PFSK-1 (cell line): Measurements from ENCODE around the gene MLN.

Experiments
- FOXP2 ChIP-seq: optimal IDR thresholded peaks from 2 replicates; pipeline ENCODE3; 2011; ENCODE audit warnings: borderline replicate concordance, control low read depth, inconsistent platforms; ENCODE audit not compliant: insufficient read depth; ENCODE audit errors: extremely low read length, extremely low read depth
- POLR2AphosphoS5 ChIP-seq: IDR thresholded peaks from 2 replicates; pipeline ENCODE4 v1.6.1; 2012; ENCODE audit warnings: low read depth, mild to moderate bottlenecking, control low read depth, low read length, moderate library complexity
- SIN3A ChIP-seq: IDR thresholded peaks from 2 replicates; pipeline ENCODE4 v1.6.1; 2012; ENCODE audit warnings: mild to moderate bottlenecking, low read length, moderate library complexity, borderline replicate concordance; ENCODE audit not compliant: insufficient read depth
- TAF1 ChIP-seq: IDR thresholded peaks from 2 replicates; pipeline ENCODE4 v1.6.1; 2012; ENCODE audit warnings: low read length, control low read depth, borderline replicate concordance; ENCODE audit not compliant: insufficient read depth
- TF ChIP-seq, protein P1 (sequence below), 2 experiments: IDR thresholded peaks; 2 replicates each; pipeline versions ENCODE4 v1.6.1 to v1.8.0; 2011 to 2012; ENCODE audit warnings: low read depth in 2 of 2, low read length in 2 of 2, control low read depth in 1 of 2, inconsistent platforms in 1 of 2, mild to moderate bottlenecking in 1 of 2, moderate library complexity in 1 of 2; ENCODE audit not compliant: insufficient read depth in 1 of 2

MLN gene

DNA sequence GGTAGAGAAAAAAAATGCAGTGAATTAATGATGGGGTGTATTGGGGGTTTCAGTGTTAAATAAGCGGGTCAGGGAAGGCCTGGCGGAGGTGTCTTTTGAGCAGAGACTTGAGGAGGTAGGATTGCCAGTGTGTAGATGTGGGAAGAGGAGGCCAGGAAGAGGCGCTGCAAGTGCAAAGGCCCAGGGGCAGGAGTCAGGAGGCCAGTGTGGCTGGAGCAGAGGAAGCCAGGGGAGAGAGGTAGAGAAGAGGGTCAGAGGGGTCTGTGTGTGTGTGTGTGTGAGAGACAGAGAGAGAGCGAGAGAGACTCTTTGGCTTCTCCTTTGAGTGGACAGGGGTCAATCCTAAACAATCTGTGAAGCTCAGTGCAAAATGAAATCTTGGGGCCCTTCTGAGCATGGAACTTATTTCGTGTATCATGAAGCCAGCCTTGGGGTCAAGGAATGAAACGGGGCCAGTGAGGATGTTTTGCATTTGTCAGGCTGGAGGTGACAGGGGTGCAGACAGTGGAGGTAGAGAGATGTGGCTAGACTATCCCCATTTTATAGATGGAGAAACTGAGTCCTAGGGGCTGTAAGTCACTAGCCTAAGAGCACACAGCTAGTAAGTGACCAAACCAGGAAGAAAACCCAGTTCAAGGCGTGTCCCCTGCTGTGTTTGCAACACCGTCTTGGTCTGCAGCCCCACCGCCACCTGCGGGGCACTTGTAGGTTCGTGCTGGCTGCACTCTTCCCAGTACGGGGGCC lies 47.4 kb downstream of the MLN start:
- no peak for TF ChIP-seq SIN3A
- no peak for TF ChIP-seq TAF1
- TF ChIP-seq, protein P1, sequence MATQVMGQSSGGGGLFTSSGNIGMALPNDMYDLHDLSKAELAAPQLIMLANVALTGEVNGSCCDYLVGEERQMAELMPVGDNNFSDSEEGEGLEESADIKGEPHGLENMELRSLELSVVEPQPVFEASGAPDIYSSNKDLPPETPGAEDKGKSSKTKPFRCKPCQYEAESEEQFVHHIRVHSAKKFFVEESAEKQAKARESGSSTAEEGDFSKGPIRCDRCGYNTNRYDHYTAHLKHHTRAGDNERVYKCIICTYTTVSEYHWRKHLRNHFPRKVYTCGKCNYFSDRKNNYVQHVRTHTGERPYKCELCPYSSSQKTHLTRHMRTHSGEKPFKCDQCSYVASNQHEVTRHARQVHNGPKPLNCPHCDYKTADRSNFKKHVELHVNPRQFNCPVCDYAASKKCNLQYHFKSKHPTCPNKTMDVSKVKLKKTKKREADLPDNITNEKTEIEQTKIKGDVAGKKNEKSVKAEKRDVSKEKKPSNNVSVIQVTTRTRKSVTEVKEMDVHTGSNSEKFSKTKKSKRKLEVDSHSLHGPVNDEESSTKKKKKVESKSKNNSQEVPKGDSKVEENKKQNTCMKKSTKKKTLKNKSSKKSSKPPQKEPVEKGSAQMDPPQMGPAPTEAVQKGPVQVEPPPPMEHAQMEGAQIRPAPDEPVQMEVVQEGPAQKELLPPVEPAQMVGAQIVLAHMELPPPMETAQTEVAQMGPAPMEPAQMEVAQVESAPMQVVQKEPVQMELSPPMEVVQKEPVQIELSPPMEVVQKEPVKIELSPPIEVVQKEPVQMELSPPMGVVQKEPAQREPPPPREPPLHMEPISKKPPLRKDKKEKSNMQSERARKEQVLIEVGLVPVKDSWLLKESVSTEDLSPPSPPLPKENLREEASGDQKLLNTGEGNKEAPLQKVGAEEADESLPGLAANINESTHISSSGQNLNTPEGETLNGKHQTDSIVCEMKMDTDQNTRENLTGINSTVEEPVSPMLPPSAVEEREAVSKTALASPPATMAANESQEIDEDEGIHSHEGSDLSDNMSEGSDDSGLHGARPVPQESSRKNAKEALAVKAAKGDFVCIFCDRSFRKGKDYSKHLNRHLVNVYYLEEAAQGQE (IDR thresholded peaks at IDR 0.05; ENCODE audit: insufficient read depth in 1 of 2, low read depth in 2 of 2, low read length in 2 of 2): no peak

DNA sequence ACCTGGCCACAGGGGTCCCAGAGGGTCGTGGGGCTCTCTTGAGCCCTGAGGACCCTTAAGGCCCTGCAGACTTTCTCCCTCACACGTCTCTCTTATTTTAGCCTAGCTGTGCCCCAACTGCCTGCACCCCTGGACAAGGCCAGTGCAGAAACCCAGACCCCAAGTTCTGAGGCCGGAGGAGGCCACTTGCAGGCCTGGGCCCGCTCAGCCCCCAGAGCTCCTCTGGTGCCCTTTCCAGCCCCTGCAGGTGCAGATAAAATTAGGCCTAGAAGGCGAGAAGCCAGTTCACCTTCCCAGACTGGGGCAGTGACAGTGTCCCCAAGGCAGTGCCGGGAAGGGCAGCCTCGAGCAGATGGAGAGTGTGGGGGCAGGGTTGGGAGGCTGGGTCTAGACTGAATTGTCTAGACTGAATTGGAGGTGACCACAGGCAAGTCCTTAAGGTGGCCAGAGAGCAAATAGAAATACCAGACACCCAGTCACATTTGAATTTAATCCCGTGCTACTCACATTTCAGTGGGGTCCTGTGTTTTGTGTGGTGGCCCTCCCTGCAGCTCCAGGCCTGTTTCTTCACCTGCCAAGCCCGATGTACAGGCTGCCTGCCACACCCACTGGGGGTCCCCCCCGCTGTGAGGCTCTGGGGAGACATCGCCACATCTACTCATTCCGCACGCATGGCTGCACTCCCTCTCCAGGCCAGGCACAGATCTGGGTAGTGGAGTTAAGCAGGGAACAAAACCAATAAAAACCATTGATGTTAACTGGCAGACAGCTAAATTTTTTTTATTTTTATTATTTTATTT lies 48.5 kb downstream of the MLN start:
- TF ChIP-seq POLR2AphosphoS5 (no peak), FOXP2 (no peak), TAF1 (no peak), SIN3A (no peak)
- TF ChIP-seq, protein P1 (IDR thresholded peaks at IDR 0.05; ENCODE audit: insufficient read depth in 1 of 2, low read depth in 2 of 2, low read length in 2 of 2): no peak

DNA sequence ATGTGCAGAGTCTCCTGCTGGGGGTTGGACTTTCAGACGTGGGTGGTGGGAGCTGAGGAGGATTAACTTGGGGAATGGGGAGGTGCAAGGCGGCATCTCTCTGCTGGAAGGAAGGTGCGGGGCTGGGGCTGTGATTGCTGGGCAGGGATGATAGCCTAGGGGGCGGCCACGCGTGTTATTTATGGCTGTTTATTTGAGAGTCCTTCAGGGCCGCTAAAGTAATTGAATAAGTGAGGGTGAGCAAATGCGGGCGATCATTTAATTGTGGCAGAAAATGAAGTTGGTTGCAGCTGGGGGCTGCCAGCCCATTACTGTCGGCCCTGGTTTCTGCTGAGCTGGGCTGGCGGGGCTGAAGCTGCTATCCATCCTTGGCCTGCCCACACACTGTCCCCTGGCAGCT lies 49.6 kb downstream of the MLN start:
- no peak for TF ChIP-seq TAF1
- TF ChIP-seq, protein P1 (IDR thresholded peaks at IDR 0.05; ENCODE audit: insufficient read depth in 1 of 2, low read depth in 2 of 2, low read length in 2 of 2): no peak
- TF ChIP-seq POLR2AphosphoS5: no peak
- TF ChIP-seq SIN3A: no peak
- TF ChIP-seq FOXP2: no peak

DNA sequence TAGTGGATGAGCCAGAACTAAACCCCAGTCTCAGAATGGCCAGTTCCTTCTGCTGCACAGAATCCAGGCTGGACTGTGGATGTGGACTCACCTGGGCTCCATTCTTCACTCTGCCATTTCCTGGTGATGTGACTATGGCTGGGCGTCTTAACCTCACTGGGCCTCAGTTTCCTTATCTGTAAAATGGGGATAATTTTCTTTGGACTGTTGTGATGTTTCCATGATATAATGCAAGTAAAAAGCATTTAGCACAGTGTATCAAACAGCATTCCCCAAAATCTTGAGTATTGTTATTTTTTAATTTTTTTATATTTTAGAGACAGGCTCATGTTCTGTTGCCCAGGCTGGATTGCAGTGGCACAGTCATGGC lies 51.2 kb downstream of the MLN start:
- TF ChIP-seq TAF1: no peak
- TF ChIP-seq SIN3A: no peak
- no peak for TF ChIP-seq POLR2AphosphoS5

DNA sequence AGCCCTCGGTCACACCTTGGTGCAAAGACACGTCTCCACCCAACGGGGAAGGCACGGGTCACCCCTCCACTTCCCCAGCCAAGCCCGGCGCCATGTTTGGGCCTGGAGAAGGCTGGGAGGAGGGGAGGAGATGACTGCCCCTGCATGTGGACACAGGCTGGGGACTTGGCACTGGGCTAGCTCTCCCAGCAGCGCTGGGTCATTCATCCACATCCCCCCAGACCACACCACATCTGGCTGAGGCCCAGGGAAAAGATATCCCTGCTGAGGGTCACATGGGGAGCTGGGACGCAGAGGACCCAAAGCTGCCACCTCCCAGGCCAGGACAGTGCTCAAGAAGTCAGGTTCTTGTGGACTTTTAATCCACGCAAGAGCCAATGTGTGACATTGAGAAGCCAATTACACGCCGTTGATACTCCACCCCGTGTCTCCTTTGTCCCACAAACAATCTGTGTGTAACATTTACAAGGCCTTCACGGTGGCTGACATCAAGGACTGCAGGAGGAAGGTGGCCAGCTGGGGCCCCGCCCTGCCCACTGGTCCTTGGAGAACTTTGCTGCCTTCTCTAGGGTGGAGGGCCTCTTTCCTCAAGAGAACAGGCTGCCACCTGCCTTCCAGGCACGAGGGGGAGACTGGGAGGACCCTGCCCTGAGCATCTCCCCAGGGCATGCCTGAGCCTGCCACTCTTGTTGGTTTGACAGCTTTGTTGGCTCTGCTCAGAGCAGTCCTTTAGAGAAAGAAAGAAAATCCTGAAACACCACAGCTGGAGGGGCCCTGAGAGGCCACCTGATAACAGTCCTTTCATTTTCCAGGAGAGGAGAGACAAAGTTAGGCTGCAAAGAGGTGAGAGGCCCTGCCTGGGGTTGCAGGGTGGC lies 51.8 kb downstream of the MLN start:
- TF ChIP-seq TAF1: no peak
- TF ChIP-seq FOXP2: no peak
- no peak for TF ChIP-seq POLR2AphosphoS5
- no peak for TF ChIP-seq SIN3A
- TF ChIP-seq, protein P1 (IDR thresholded peaks at IDR 0.05; ENCODE audit: insufficient read depth in 1 of 2, low read depth in 2 of 2, low read length in 2 of 2): no peak
